ENCODE measurements around the gene CEP104. TPM values are rescaled to one million over a fixed set of nuclear protein-coding genes. Genes with fewer than 3 reads are reported as not detected.

The CEP104 gene
- total RNA-seq, 1 experiment from 2014 or later, result 44.1 TPM

DNA sequence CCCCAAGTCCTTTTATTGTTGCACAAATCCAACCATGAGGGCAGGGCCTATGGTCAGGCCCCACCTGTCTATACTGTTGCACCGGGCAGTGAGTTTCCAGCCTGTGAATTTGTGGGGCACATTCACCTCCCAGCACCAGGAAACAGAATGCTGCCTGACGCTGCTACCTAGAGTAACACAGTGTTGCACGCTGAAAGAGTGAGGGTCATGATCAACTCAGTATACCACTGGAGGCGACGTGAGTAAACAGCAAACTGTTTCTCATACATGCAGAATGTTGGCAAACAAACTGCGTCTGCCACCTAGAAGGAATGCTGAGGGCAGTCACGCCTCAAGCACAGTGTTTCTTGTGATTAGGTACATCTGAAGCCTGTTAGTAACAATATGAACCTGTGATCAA lies 47.3 kb downstream of the CEP104 start:
- RAD21 ChIA-PET (ENCODE audit: low non-redundant PET in 1 of 2, low total read pairs in 2 of 2, uncharacterized antibody in 2 of 2, unreplicated experiment in 2 of 2), result no interaction called here
- no peak overlapping the region for H3K27ac ChIP-seq (ENCODE audit: low read depth, low read length)
- CTCF ChIA-PET, result interaction anchor here (1.2 kb wide), 1 partner anchor 37 kb away, joined by 3 read pairs; no protein-coding TSS in a partner anchor
- H3K4me1 ChIP-seq (ENCODE audit: control insufficient read depth in 1 of 2, insufficient read depth in 2 of 2, low read length in 2 of 2), result peaks cover 7 to 10% of the 10 kb centered on the region in 2 experiments; a peak in 3 of 4 replicates
- no peaks in the 10 kb centered on the region for H3K27me3 ChIP-seq (ENCODE audit: insufficient read depth, low read length)
- no peaks in the 10 kb centered on the region for H3K9me2 ChIP-seq (ENCODE audit: insufficient read depth)
- H2AFZ ChIP-seq (ENCODE audit: low read depth, low read length, poor library complexity, severe bottlenecking), result no peak overlapping the region
- TF ChIP-seq, protein P1, sequence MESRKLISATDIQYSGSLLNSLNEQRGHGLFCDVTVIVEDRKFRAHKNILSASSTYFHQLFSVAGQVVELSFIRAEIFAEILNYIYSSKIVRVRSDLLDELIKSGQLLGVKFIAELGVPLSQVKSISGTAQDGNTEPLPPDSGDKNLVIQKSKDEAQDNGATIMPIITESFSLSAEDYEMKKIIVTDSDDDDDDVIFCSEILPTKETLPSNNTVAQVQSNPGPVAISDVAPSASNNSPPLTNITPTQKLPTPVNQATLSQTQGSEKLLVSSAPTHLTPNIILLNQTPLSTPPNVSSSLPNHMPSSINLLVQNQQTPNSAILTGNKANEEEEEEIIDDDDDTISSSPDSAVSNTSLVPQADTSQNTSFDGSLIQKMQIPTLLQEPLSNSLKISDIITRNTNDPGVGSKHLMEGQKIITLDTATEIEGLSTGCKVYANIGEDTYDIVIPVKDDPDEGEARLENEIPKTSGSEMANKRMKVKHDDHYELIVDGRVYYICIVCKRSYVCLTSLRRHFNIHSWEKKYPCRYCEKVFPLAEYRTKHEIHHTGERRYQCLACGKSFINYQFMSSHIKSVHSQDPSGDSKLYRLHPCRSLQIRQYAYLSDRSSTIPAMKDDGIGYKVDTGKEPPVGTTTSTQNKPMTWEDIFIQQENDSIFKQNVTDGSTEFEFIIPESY (IDR thresholded peaks at IDR 0.05; ENCODE audit: extremely low read depth, insufficient replicate concordance, low read length), result no peak
- TF ChIP-seq SIN3A (IDR thresholded peaks at IDR 0.05; ENCODE audit: low read depth) (no peak), SP1 (IDR thresholded peaks at IDR 0.05; ENCODE audit: low read depth) (no peak), YY1 (IDR thresholded peaks at IDR 0.05; ENCODE audit: extremely low read depth, insufficient replicate concordance, low read depth, low read length) (no peak), JUND (IDR thresholded peaks at IDR 0.05) (no peak)
- TF ChIP-seq, protein P2, sequence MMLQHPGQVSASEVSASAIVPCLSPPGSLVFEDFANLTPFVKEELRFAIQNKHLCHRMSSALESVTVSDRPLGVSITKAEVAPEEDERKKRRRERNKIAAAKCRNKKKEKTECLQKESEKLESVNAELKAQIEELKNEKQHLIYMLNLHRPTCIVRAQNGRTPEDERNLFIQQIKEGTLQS (IDR thresholded peaks at IDR 0.05), result no peak
- H3K9ac ChIP-seq (ENCODE audit: low read length), result no peak overlapping the region
- H3K4me3 ChIP-seq (replicated peaks in 1 of 2; ENCODE audit: low read depth in 1 of 2, low read length in 2 of 2), result no peak overlapping the region
- peaks cover 0 to 10% of the 10 kb centered on the region in 2 experiments; a peak in 2 of 4 replicates for H3K9me3 ChIP-seq (ENCODE audit: control insufficient read depth in 1 of 2, insufficient read depth in 1 of 2, low read depth in 1 of 2, low read length in 2 of 2)
- intact Hi-C loops (cut with micrococcal nuclease), result no loop called here
- no peaks in the 10 kb centered on the region for H3K79me2 ChIP-seq (ENCODE audit: insufficient read depth, low read length)
- POLR2A ChIA-PET, result no interaction called here
- ATAC-seq (no peak), DNase-seq (ENCODE audit: low read depth, low spot score) (no peak)
- no peaks in the 10 kb centered on the region for H3K36me3 ChIP-seq (ENCODE audit: control insufficient read depth in 1 of 2, insufficient read depth in 2 of 2, low read length in 2 of 2)
- H3K4me2 ChIP-seq (ENCODE audit: low read length), result no peak overlapping the region
- no peaks in the 10 kb centered on the region for H4K20me1 ChIP-seq (ENCODE audit: insufficient read depth)
- BruUV-seq (replicated peaks), result no TSS peak

DNA sequence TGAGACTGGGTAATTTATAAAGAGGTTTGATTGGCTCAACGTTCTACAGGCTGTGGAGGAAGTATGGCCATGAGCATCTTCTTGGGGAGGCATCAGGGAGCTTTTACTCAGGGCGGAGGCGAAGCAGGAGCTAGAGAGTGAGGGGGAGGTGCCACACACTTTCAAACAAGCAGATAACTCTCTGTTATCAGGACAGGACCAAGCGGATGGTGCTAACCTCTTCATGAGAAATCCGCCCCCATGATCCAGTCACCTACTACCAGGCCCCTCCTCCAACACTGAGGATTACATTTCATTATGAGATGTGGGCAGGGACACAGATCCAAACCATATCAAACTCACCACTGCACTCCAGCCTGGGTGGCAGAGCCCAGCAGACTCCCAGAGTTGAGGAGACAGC lies 49.2 kb downstream of the CEP104 start:
- Histone ChIP-seq H2AFZ (ENCODE audit: low read depth, low read length, poor library complexity, severe bottlenecking) (no peak overlapping the region), H3K27me3 (ENCODE audit: insufficient read depth, low read length) (no peaks in the 10 kb centered on the region), H3K4me3 (replicated peaks in 1 of 2; ENCODE audit: low read depth in 1 of 2, low read length in 2 of 2) (no peak overlapping the region), H3K36me3 (ENCODE audit: control insufficient read depth in 1 of 2, insufficient read depth in 2 of 2, low read length in 2 of 2) (no peaks in the 10 kb centered on the region), H4K20me1 (ENCODE audit: insufficient read depth) (no peaks in the 10 kb centered on the region), H3K9ac (ENCODE audit: low read length) (no peak overlapping the region), H3K9me2 (ENCODE audit: insufficient read depth) (no peaks in the 10 kb centered on the region), H3K4me2 (ENCODE audit: low read length) (no peak overlapping the region), H3K9me3 (ENCODE audit: control insufficient read depth in 1 of 2, insufficient read depth in 1 of 2, low read depth in 1 of 2, low read length in 2 of 2) (peaks cover 0 to 10% of the 10 kb centered on the region in 2 experiments; a peak in 2 of 4 replicates), H3K27ac (ENCODE audit: low read depth, low read length) (no peak overlapping the region), H3K4me1 (ENCODE audit: control insufficient read depth in 1 of 2, insufficient read depth in 2 of 2, low read length in 2 of 2) (peaks cover 7 to 10% of the 10 kb centered on the region in 2 experiments; a peak in 3 of 4 replicates), H3K79me2 (ENCODE audit: insufficient read depth, low read length) (no peaks in the 10 kb centered on the region)
- ChIA-PET RAD21 (ENCODE audit: low non-redundant PET in 1 of 2, low total read pairs in 2 of 2, uncharacterized antibody in 2 of 2, unreplicated experiment in 2 of 2) (no interaction called here), CTCF (no interaction called here), POLR2A (no interaction called here)
- BruUV-seq (replicated peaks), result no TSS peak
- no peak for DNase-seq (ENCODE audit: low read depth, low spot score)
- intact Hi-C loops (cut with micrococcal nuclease), result no loop called here
- ATAC-seq, result no peak
- TF ChIP-seq, protein P1 (IDR thresholded peaks at IDR 0.05; ENCODE audit: extremely low read depth, insufficient replicate concordance, low read length), result no peak
- TF ChIP-seq CBX3 (IDR thresholded peaks at IDR 0.05; ENCODE audit: low read depth) (no peak), RAD21 (IDR thresholded peaks at IDR 0.05; ENCODE audit: low read depth) (no peak)
- TF ChIP-seq, protein P3, sequence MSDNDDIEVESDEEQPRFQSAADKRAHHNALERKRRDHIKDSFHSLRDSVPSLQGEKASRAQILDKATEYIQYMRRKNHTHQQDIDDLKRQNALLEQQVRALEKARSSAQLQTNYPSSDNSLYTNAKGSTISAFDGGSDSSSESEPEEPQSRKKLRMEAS (IDR thresholded peaks at IDR 0.05), result no peak

All from HCT116 (cell line).